Keratinocyte (primary cell): ENCODE measurements around the gene LIG1. TPM values are rescaled to one million over a fixed set of nuclear protein-coding genes. Genes with fewer than 3 reads are reported as not detected.

Source experiments
- DNase-seq: peaks from one replicate; pipeline ENCODE4 v3.0.0-alpha.2; 2011; ENCODE audit warnings: low read depth, missing footprints, low spot score
- FAIRE-seq: peaks from 2 replicates; lab custom pipeline; 2011; peaks lifted over from hg19 to GRCh38; lab: Jason Lieb, UNC
- H2AFZ ChIP-seq: 2 replicates; pipeline ENCODE4 v1.6.0; 2012; ENCODE audit warnings: low read length, control low read depth, inconsistent platforms; ENCODE audit not compliant: control insufficient read depth
- H3K27ac ChIP-seq: 2 replicates; pipeline ENCODE4 v1.5.1; 2011; ENCODE audit warnings: low read length; ENCODE audit not compliant: control insufficient read depth, insufficient read depth
- H3K27me3 ChIP-seq: 3 replicates; pipeline ENCODE4 v1.6.0; 2011; ENCODE audit warnings: low read length; ENCODE audit not compliant: control insufficient read depth, insufficient read depth; ENCODE audit errors: extremely low read depth
- H3K36me3 ChIP-seq, 2 experiments: 2 replicates in 1 of 2; 3 replicates in 1 of 2; pipeline ENCODE4 v1.5.1; 2011; ENCODE audit warnings: low read length in 2 of 2, mild to moderate bottlenecking in 1 of 2; ENCODE audit not compliant: control insufficient read depth in 2 of 2, insufficient read depth in 2 of 2; ENCODE audit errors: extremely low read depth in 1 of 2
- H3K4me1 ChIP-seq: 3 replicates; pipeline ENCODE4 v1.5.1; 2011; ENCODE audit warnings: low read length; ENCODE audit not compliant: control insufficient read depth, insufficient read depth; ENCODE audit errors: extremely low read depth
- H3K4me2 ChIP-seq: 3 replicates; pipeline ENCODE4 v1.6.0; 2011; ENCODE audit warnings: low read depth, low read length; ENCODE audit not compliant: control insufficient read depth, insufficient read depth; ENCODE audit errors: extremely low read depth
- H3K4me3 ChIP-seq, 3 experiments: fragments of 200-600 bp in 1 of 3; sonication (generic) in 1 of 3; 2 replicates in 2 of 3; 3 replicates in 1 of 3; pipeline ENCODE4 v1.5.1; 2011 to 2016; ENCODE audit warnings: low read length in 3 of 3, mild to moderate bottlenecking in 3 of 3, control low read depth in 2 of 3, inconsistent platforms in 1 of 3, low read depth in 1 of 3, mixed read lengths in 1 of 3, mixed run types in 1 of 3, moderate library complexity in 1 of 3; ENCODE audit not compliant: control insufficient read depth in 2 of 3, insufficient read depth in 2 of 3; ENCODE audit errors: extremely low read depth in 1 of 3
- H3K79me2 ChIP-seq: 2 replicates; pipeline ENCODE4 v1.6.0; 2012; ENCODE audit warnings: low read length; ENCODE audit not compliant: control insufficient read depth, insufficient read depth
- H3K9ac ChIP-seq: 3 replicates; pipeline ENCODE4 v1.6.0; 2011; ENCODE audit warnings: low read length; ENCODE audit not compliant: control insufficient read depth, insufficient read depth; ENCODE audit errors: extremely low read depth
- H3K9me1 ChIP-seq: 3 replicates; pipeline ENCODE4 v1.6.0; 2011; ENCODE audit warnings: low read length; ENCODE audit not compliant: control insufficient read depth, insufficient read depth; ENCODE audit errors: extremely low read depth
- H3K9me3 ChIP-seq: 2 replicates; pipeline ENCODE4 v1.5.1; 2012; ENCODE audit warnings: low read depth, low read length; ENCODE audit not compliant: control insufficient read depth
- H4K20me1 ChIP-seq: 3 replicates; pipeline ENCODE4 v1.6.0; 2011; ENCODE audit warnings: low read length; ENCODE audit not compliant: control insufficient read depth, insufficient read depth; ENCODE audit errors: extremely low read depth
- EZH2 ChIP-seq: IDR thresholded peaks from one replicate; pipeline ENCODE4 v1.6.1; 2012; ENCODE audit warnings: inconsistent platforms, mild to moderate bottlenecking, low read length, moderate library complexity
- dilution Hi-C: fragments of 300-500 bp; cut with MboI; formaldehyde crosslinking; loops from one replicate; pipeline ENCODE4 v1.7.0; 2020; ENCODE audit warnings: low sequenced_read_pairs; ENCODE audit not compliant: extremely low pct_ligation_motif_present
- polyA plus RNA-seq, 5 experiments: library from polyadenylated mRNA; depleted of rRNA in 3 of 5; stranded (reverse) in 3 of 5; stranded (forward) in 1 of 5; unstranded in 1 of 5; fragments of >200 nt; gene quantifications; 1 replicate in 1 of 5; 2 replicates in 3 of 5; 3 replicates in 1 of 5; pipeline versions ENCODE4 v1.2.1 to v1.2.3, GENCODE V29; 2011 to 2012; ENCODE audit warnings: missing spikeins in 2 of 5, low read depth in 1 of 5, low replicate concordance in 1 of 5
- TF ChIP-seq, protein P1 (sequence below), 3 experiments: IDR thresholded peaks in 1 of 3; conservative IDR thresholded peaks in 1 of 3; optimal IDR thresholded peaks in 1 of 3; 2 replicates in 2 of 3; 3 replicates in 1 of 3; pipeline versions ENCODE3 to v1.5.1; 2011; ENCODE audit warnings: low read length in 3 of 3, mild to moderate bottlenecking in 3 of 3, moderate library complexity in 2 of 3, control low read depth in 1 of 3, inconsistent platforms in 1 of 3; ENCODE audit not compliant: insufficient read depth in 2 of 3; ENCODE audit errors: extremely low read depth in 1 of 3

LIG1 gene
- polyA plus RNA-seq, 1 donor (not counting 4 experiments of a cell fraction or from before 2014, with no cell fraction given): 16.5 TPM

DNA sequence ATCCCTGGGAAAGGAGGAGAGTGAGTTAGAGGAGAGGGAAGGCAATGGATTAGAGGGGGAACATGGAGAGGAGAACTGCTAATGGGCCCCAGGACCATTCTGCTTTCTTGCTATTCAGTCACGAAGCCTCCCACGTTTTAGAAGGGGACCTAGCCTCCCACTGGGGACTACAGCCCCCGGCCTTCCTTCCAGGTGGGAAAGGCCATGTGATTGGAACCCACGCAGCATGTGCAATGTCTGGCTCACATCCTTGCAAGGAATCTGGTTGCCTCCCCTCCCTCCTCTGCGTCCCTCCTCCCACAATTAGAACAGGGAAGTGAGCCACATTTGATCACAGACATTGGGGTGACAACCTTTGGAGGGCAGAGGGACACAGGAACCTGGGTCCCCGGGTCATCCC is 37.0 kb downstream of the LIG1 start:
- H3K9me1 ChIP-seq: no peaks in the 10 kb centered on the region
- H3K9me3 ChIP-seq: no peaks in the 10 kb centered on the region
- H3K36me3 ChIP-seq: peaks cover 0 to 10% of the 10 kb centered on the region in 2 experiments
- FAIRE-seq (no peak), DNase-seq (no peak)
- no peaks in the 10 kb centered on the region for H3K27me3 ChIP-seq
- H4K20me1 ChIP-seq: no peaks in the 10 kb centered on the region
- TF ChIP-seq EZH2: no peak
- TF ChIP-seq, protein P1, sequence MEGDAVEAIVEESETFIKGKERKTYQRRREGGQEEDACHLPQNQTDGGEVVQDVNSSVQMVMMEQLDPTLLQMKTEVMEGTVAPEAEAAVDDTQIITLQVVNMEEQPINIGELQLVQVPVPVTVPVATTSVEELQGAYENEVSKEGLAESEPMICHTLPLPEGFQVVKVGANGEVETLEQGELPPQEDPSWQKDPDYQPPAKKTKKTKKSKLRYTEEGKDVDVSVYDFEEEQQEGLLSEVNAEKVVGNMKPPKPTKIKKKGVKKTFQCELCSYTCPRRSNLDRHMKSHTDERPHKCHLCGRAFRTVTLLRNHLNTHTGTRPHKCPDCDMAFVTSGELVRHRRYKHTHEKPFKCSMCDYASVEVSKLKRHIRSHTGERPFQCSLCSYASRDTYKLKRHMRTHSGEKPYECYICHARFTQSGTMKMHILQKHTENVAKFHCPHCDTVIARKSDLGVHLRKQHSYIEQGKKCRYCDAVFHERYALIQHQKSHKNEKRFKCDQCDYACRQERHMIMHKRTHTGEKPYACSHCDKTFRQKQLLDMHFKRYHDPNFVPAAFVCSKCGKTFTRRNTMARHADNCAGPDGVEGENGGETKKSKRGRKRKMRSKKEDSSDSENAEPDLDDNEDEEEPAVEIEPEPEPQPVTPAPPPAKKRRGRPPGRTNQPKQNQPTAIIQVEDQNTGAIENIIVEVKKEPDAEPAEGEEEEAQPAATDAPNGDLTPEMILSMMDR (optimal IDR thresholded peaks at IDR 0.05 in 1 of 3, IDR thresholded peaks at IDR 0.05 in 1 of 3, conservative IDR thresholded peaks at IDR 0.05 in 1 of 3; ENCODE audit: extremely low read depth in 1 of 3, insufficient read depth in 2 of 3, low read length in 3 of 3): no peak
- H3K4me1 ChIP-seq: peaks cover 2% of the 10 kb centered on the region
- no peak overlapping the region for H3K4me3 ChIP-seq
- no peak overlapping the region for H3K4me2 ChIP-seq
- H3K79me2 ChIP-seq: no peaks in the 10 kb centered on the region
- H2AFZ ChIP-seq: no peak overlapping the region
- dilution Hi-C loops: no loop called here
- H3K27ac ChIP-seq: no peak overlapping the region
- no peak overlapping the region for H3K9ac ChIP-seq

DNA sequence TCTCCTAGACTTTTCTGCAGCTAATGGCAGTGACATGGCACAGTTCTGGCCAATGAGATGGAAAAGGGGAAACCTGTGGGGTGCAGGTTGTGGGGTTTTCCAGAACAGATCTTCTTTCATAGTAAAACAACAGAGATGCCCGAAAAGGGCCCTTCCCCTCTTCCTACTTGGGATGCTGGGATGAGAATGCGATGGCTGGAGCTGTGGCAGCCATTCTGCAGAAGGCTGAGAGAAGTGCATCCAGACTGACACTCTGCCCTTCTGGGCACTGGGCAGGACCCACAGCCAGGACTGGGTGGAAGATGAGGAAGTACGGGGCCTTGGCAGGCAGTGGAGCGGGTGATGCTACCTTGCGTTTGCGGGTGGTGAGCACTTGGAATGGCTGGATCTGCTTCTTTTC is 42.6 kb downstream of the LIG1 start:
- H2AFZ ChIP-seq: no peak overlapping the region
- no peaks in the 10 kb centered on the region for H3K79me2 ChIP-seq
- dilution Hi-C loops: no loop called here
- H3K36me3 ChIP-seq: peaks cover 0 to 14% of the 10 kb centered on the region in 2 experiments
- no peak for TF ChIP-seq EZH2
- TF ChIP-seq, protein P1 (optimal IDR thresholded peaks at IDR 0.05 in 1 of 3, IDR thresholded peaks at IDR 0.05 in 1 of 3, conservative IDR thresholded peaks at IDR 0.05 in 1 of 3; ENCODE audit: extremely low read depth in 1 of 3, insufficient read depth in 2 of 3, low read length in 3 of 3): no peak
- H4K20me1 ChIP-seq: no peaks in the 10 kb centered on the region
- H3K27ac ChIP-seq: no peak overlapping the region
- DNase-seq (no peak), FAIRE-seq (no peak)
- peaks cover 26% of the 10 kb centered on the region for H3K4me1 ChIP-seq
- no peaks in the 10 kb centered on the region for H3K9me3 ChIP-seq
- no peak overlapping the region for H3K9ac ChIP-seq
- H3K4me2 ChIP-seq: no peak overlapping the region
- no peaks in the 10 kb centered on the region for H3K9me1 ChIP-seq
- no peaks in the 10 kb centered on the region for H3K27me3 ChIP-seq
- H3K4me3 ChIP-seq: no peak overlapping the region
